WTC11 (cell line): ENCODE measurements around the gene AATK. TPM values are rescaled to one million over a fixed set of nuclear protein-coding genes. Genes with fewer than 3 reads are reported as not detected.

Experiments
- ATAC-seq: fragments of 200-7000 bp; cut with Tn5 transposase; 2 replicates; pipeline ENCODE4 v1.10.0; 2021; ENCODE audit warnings: mild to moderate bottlenecking, moderate library complexity
- CTCF ChIA-PET: fragments of 300-600 bp; sonication (Branson Sonifier 250); formaldehyde crosslinking; loops from one replicate; lab custom pipeline; 2021; ENCODE audit warnings: antibody characterized with exemption; lab: Charles Lee
- POLR2A ChIA-PET: fragments of 350-600 bp; sonication (Branson Sonifier 250); formaldehyde crosslinking; loops from one replicate; lab custom pipeline; 2021; ENCODE audit warnings: antibody characterized with exemption; lab: Charles Lee
- DNase-seq: peaks from one replicate; pipeline ENCODE4 v3.0.0; 2021; ENCODE audit warnings: low spot score
- H3K27ac Mint-ChIP-seq: 2 replicates; pipeline ENCODE4 v1.8.0; 2021; ENCODE audit warnings: mixed read lengths
- H3K27me3 Mint-ChIP-seq: 2 replicates; pipeline ENCODE4 v1.8.0; 2021; ENCODE audit warnings: low read depth, mild to moderate bottlenecking, moderate library complexity, mixed read lengths
- H3K36me3 Mint-ChIP-seq: 2 replicates; pipeline ENCODE4 v1.8.0; 2021; ENCODE audit warnings: mixed read lengths
- H3K4me1 Mint-ChIP-seq: 2 replicates; pipeline ENCODE4 v1.8.0; 2022; ENCODE audit warnings: mixed read lengths
- H3K4me3 Mint-ChIP-seq: 2 replicates; pipeline ENCODE4 v1.8.0; 2021; ENCODE audit warnings: mild to moderate bottlenecking, moderate library complexity, mixed read lengths
- H3K9me3 Mint-ChIP-seq: 2 replicates; pipeline ENCODE4 v1.8.0; 2021; ENCODE audit warnings: mixed read lengths
- ESRRA ChIP-seq: sonication (generic); formaldehyde crosslinking; IDR thresholded peaks from 2 replicates; pipeline ENCODE4 v1.8.1; 2022; ENCODE audit warnings: mild to moderate bottlenecking, missing genetic modification reagents, borderline replicate concordance
- FOXK1 ChIP-seq: sonication (generic); formaldehyde crosslinking; IDR thresholded peaks from 2 replicates; pipeline ENCODE4 v1.8.0; 2022; ENCODE audit warnings: mild to moderate bottlenecking, moderate library complexity, missing genetic modification reagents
- GABPB1 ChIP-seq: sonication (generic); formaldehyde crosslinking; IDR thresholded peaks from 2 replicates; pipeline ENCODE4 v1.8.1; 2023; ENCODE audit warnings: mild to moderate bottlenecking, missing genetic modification reagents
- JUN ChIP-seq: sonication (generic); formaldehyde crosslinking; IDR thresholded peaks from 2 replicates; pipeline ENCODE4 v1.8.0; 2023; ENCODE audit warnings: mild to moderate bottlenecking, missing genetic modification reagents
- KAT7 ChIP-seq: sonication (generic); formaldehyde crosslinking; IDR thresholded peaks from 2 replicates; pipeline ENCODE4 v1.8.1; 2023; ENCODE audit warnings: missing genetic modification reagents, mild to moderate bottlenecking, borderline replicate concordance
- NR2C2 ChIP-seq: sonication (generic); formaldehyde crosslinking; IDR thresholded peaks from 2 replicates; pipeline ENCODE4 v1.8.0; 2022; ENCODE audit warnings: mild to moderate bottlenecking, missing genetic modification reagents
- RELA ChIP-seq: sonication (generic); formaldehyde crosslinking; IDR thresholded peaks from 2 replicates; pipeline ENCODE4 v1.8.1; 2022; ENCODE audit warnings: missing genetic modification reagents, mild to moderate bottlenecking, borderline replicate concordance
- TCF7 ChIP-seq: sonication (generic); formaldehyde crosslinking; IDR thresholded peaks from 2 replicates; pipeline ENCODE4 v1.8.0; 2022; ENCODE audit warnings: mild to moderate bottlenecking, low read depth, missing genetic modification reagents, moderate library complexity
- TEAD4 ChIP-seq: sonication (generic); formaldehyde crosslinking; IDR thresholded peaks from 2 replicates; pipeline ENCODE4 v1.8.0; 2022; ENCODE audit warnings: mild to moderate bottlenecking, missing genetic modification reagents
- ZNF219 ChIP-seq: sonication (generic); formaldehyde crosslinking; IDR thresholded peaks from 2 replicates; pipeline ENCODE4 v1.8.0; 2023; ENCODE audit warnings: missing genetic modification reagents, mild to moderate bottlenecking, borderline replicate concordance
- ZNF263 ChIP-seq: sonication (generic); formaldehyde crosslinking; IDR thresholded peaks from 2 replicates; pipeline ENCODE4 v1.8.1; 2022; ENCODE audit warnings: low read depth, mild to moderate bottlenecking, moderate library complexity, missing genetic modification reagents
- ZNF317 ChIP-seq: sonication (generic); formaldehyde crosslinking; IDR thresholded peaks from 2 replicates; pipeline ENCODE4 v1.8.1; 2023; ENCODE audit warnings: low read depth, mild to moderate bottlenecking, moderate library complexity, missing genetic modification reagents, borderline replicate concordance
- ZNF416 ChIP-seq: fragments of 250-450 bp; sonication (Bioruptor Pico); IDR thresholded peaks from 2 replicates; pipeline ENCODE4 v1.9.0; 2021; ENCODE audit warnings: mild to moderate bottlenecking, inconsistent platforms
- total RNA-seq: library from RNA; stranded (reverse); gene quantifications from 3 replicates; pipeline ENCODE4 v1.2.3, GENCODE V29; 2021
- TF ChIP-seq, protein P1 (sequence below): fragments of 250-450 bp; sonication (Bioruptor Pico); conservative IDR thresholded peaks from 2 replicates; pipeline ENCODE4 v1.9.0; 2021; ENCODE audit warnings: mild to moderate bottlenecking
- TF ChIP-seq, protein P2 (sequence below): sonication (generic); formaldehyde crosslinking; conservative IDR thresholded peaks from 2 replicates; pipeline ENCODE4 v1.8.1; 2022; ENCODE audit warnings: mild to moderate bottlenecking, missing genetic modification reagents
- TF ChIP-seq, protein P3 (sequence below): sonication (generic); formaldehyde crosslinking; IDR thresholded peaks from 2 replicates; pipeline ENCODE4 v1.8.1; 2022; ENCODE audit warnings: mild to moderate bottlenecking, moderate library complexity, missing genetic modification reagents
- TF ChIP-seq, protein P4 (sequence below): sonication (generic); formaldehyde crosslinking; IDR thresholded peaks from 2 replicates; pipeline ENCODE4 v1.8.0; 2022; ENCODE audit warnings: mild to moderate bottlenecking, missing genetic modification reagents
- TF ChIP-seq, protein P5 (sequence below): sonication (generic); formaldehyde crosslinking; IDR thresholded peaks from 2 replicates; pipeline ENCODE4 v1.8.1; 2022; ENCODE audit warnings: low read depth, missing genetic modification reagents, borderline replicate concordance
- TF ChIP-seq, protein P6 (sequence below): sonication (generic); formaldehyde crosslinking; IDR thresholded peaks from 2 replicates; pipeline ENCODE4 v1.8.1; 2022; ENCODE audit warnings: low read depth, mild to moderate bottlenecking, moderate library complexity, missing genetic modification reagents, borderline replicate concordance

AATK gene
- total RNA-seq, 1 experiment from 2014 or later, result 2.9 TPM

DNA sequence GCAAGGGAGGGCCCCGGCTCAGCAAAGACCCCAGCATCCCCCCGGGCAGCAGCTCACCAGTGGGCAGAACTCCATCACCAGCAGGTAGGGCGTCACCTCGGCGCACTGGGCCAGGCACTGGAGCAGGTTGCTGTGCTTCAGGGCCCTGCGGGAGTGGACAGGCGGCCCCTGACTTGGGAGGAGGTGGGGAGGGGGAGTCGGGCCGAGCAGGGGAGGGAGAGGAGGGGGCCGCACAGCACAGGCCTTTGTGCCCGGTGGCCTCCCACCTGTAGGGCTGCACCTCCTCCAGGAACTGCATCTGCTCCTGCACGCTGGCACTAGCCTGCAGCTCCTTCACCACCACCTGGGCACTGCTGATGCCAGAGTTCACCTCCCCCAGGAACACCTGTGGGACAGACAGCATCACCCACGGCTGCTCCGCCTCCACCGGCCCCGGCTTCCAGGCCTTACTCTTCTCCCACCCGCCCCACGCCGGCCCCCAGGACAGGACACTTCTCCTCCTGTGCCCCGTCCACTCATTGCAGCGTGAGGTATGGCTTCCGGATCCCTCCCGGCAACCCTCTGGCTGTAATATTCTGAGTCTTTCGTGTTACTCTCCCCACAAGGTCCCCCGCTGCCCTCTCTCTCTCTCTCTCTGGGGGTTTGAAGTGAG is 38.4 kb downstream of the AATK start:
- DNase-seq, result no peak
- Mint-ChIP-seq H3K4me1 (no peaks in the 10 kb centered on the region), H3K27ac (no peak overlapping the region), H3K9me3 (no peaks in the 10 kb centered on the region), H3K4me3 (no peak overlapping the region), H3K36me3 (no peaks in the 10 kb centered on the region), H3K27me3 (peaks cover 2% of the 10 kb centered on the region)
- CTCF ChIA-PET, result interaction anchor here (1.3 to 1.9 kb wide), 3 partner anchors 7 to 127 kb away, joined by 3 to 7 read pairs (median 3); no protein-coding TSS in a partner anchor
- POLR2A ChIA-PET, result no interaction called here
- no peak for TF ChIP-seq GABPB1 (CRISPR knock-in tag)
- TF ChIP-seq ZNF416 (CRISPR knock-in tag), result no peak
- TF ChIP-seq, protein P1, sequence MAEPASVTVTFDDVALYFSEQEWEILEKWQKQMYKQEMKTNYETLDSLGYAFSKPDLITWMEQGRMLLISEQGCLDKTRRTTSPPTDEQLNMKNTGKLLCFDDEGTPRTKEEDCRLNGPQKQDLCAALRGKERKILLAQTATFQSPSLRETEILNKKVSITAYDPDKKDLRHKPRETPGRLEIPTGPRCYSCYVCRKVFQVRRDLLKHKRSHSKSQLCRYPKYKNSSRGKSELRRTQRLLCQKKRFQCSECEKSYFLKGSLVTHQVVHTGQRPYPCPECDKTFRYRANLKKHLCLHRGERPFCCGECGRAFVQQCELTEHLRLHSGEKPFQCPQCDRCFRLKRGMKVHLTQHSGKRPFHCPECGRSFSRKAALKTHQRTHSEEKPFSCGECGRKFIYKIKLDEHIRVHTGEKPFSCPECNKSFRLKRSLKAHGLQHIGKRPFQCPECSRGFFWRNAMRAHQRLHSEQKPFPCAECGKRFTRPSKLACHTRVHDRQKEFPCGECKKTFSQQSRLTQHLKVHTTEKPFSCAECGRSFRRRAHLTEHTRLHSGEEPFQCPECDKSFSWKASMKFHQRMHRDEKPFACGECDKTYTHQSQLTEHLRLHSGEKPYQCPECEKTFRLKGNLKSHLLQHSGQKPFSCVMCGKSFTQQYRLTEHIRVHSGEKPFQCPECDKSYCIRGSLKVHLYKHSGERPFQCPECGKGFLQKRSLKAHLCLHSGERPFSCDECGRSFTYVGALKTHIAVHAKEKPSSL, result no peak
- TF ChIP-seq ZNF219 (CRISPR knock-in tag), result no peak
- TF ChIP-seq NR2C2 (CRISPR knock-in tag), result no peak
- TF ChIP-seq KAT7 (CRISPR knock-in tag), result no peak
- no peak for TF ChIP-seq TEAD4 (CRISPR knock-in tag)
- no peak for TF ChIP-seq TCF7
- TF ChIP-seq, protein P2, sequence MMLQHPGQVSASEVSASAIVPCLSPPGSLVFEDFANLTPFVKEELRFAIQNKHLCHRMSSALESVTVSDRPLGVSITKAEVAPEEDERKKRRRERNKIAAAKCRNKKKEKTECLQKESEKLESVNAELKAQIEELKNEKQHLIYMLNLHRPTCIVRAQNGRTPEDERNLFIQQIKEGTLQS (CRISPR knock-in tag), result no peak
- TF ChIP-seq, protein P3, sequence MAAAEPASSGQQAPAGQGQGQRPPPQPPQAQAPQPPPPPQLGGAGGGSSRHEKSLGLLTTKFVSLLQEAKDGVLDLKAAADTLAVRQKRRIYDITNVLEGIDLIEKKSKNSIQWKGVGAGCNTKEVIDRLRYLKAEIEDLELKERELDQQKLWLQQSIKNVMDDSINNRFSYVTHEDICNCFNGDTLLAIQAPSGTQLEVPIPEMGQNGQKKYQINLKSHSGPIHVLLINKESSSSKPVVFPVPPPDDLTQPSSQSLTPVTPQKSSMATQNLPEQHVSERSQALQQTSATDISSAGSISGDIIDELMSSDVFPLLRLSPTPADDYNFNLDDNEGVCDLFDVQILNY, result no peak
- no peak for TF ChIP-seq ESRRA (CRISPR knock-in tag)
- no peak for TF ChIP-seq JUN (CRISPR knock-in tag)
- no peak for TF ChIP-seq ZNF317
- TF ChIP-seq, protein P4, sequence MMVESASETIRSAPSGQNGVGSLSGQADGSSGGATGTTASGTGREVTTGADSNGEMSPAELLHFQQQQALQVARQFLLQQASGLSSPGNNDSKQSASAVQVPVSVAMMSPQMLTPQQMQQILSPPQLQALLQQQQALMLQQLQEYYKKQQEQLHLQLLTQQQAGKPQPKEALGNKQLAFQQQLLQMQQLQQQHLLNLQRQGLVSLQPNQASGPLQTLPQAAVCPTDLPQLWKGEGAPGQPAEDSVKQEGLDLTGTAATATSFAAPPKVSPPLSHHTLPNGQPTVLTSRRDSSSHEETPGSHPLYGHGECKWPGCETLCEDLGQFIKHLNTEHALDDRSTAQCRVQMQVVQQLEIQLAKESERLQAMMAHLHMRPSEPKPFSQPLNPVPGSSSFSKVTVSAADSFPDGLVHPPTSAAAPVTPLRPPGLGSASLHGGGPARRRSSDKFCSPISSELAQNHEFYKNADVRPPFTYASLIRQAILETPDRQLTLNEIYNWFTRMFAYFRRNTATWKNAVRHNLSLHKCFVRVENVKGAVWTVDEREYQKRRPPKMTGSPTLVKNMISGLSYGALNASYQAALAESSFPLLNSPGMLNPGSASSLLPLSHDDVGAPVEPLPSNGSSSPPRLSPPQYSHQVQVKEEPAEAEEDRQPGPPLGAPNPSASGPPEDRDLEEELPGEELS (CRISPR knock-in tag), result no peak
- no peak for TF ChIP-seq RELA (CRISPR knock-in tag)
- TF ChIP-seq, protein P5, sequence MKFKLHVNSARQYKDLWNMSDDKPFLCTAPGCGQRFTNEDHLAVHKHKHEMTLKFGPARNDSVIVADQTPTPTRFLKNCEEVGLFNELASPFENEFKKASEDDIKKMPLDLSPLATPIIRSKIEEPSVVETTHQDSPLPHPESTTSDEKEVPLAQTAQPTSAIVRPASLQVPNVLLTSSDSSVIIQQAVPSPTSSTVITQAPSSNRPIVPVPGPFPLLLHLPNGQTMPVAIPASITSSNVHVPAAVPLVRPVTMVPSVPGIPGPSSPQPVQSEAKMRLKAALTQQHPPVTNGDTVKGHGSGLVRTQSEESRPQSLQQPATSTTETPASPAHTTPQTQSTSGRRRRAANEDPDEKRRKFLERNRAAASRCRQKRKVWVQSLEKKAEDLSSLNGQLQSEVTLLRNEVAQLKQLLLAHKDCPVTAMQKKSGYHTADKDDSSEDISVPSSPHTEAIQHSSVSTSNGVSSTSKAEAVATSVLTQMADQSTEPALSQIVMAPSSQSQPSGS (CRISPR knock-in tag), result no peak
- no peak for ATAC-seq

DNA sequence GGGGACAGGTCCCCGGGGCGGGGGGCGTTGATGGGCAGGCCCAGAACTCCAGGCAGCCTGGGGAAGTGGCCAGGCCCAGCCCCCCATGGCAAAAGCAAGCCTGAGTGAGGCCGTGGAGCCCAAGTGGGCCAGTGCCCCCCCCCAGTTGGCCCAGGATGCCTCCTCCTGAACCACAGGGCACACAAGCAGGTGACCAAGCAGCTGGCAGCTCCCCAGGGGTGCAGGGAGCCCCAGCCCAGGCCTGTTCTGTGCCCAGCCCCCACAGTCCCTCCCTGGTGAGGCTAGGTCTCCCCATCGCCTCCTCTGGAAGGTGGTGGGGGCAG is 38.9 kb downstream of the AATK start:
- ChIA-PET POLR2A (no interaction called here), CTCF (interaction anchor here (1.6 kb wide), 1 partner anchor 128 kb away, joined by 3 read pairs; no protein-coding TSS in a partner anchor)
- DNase-seq, result no peak
- no peak for ATAC-seq
- Mint-ChIP-seq H3K4me1 (no peaks in the 10 kb centered on the region), H3K27ac (no peak overlapping the region), H3K4me3 (no peak overlapping the region), H3K36me3 (no peaks in the 10 kb centered on the region), H3K9me3 (no peaks in the 10 kb centered on the region), H3K27me3 (peaks cover 4% of the 10 kb centered on the region)
- TF ChIP-seq, protein P6, sequence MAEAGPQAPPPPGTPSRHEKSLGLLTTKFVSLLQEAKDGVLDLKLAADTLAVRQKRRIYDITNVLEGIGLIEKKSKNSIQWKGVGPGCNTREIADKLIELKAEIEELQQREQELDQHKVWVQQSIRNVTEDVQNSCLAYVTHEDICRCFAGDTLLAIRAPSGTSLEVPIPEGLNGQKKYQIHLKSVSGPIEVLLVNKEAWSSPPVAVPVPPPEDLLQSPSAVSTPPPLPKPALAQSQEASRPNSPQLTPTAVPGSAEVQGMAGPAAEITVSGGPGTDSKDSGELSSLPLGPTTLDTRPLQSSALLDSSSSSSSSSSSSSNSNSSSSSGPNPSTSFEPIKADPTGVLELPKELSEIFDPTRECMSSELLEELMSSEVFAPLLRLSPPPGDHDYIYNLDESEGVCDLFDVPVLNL (CRISPR knock-in tag), result no peak
- TF ChIP-seq ZNF263 (CRISPR knock-in tag) (no peak), FOXK1 (CRISPR knock-in tag) (no peak)
